Neural crest cell (in vitro differentiated cells): Measurements from ENCODE around the gene TEX2. TPM values are rescaled to one million over a fixed set of nuclear protein-coding genes. Genes with fewer than 3 reads are reported as not detected.

Experiments
- DNase-seq: peaks from one replicate; pipeline ENCODE4 v3.0.0; 2021; ENCODE audit warnings: low read depth, mixed read lengths, low spot score
- H3K27ac Mint-ChIP-seq: one replicate; pipeline ENCODE4 v1.8.0; 2021; ENCODE audit warnings: mild to moderate bottlenecking, mixed read lengths; ENCODE audit not compliant: unreplicated experiment
- H3K27me3 Mint-ChIP-seq: 2 replicates; pipeline ENCODE4 v1.8.0; 2021; ENCODE audit warnings: low read depth, mild to moderate bottlenecking, mixed read lengths
- H3K36me3 Mint-ChIP-seq: 2 replicates; pipeline ENCODE4 v1.8.0; 2021; ENCODE audit warnings: low read depth, mild to moderate bottlenecking, mixed read lengths
- H3K4me1 Mint-ChIP-seq: 2 replicates; pipeline ENCODE4 v1.8.0; 2021; ENCODE audit warnings: mixed read lengths
- H3K4me3 Mint-ChIP-seq: one replicate; pipeline ENCODE4 v1.8.0; 2021; ENCODE audit warnings: mild to moderate bottlenecking, mixed read lengths
- H3K9me3 Mint-ChIP-seq: 2 replicates; pipeline ENCODE4 v1.8.0; 2021; ENCODE audit warnings: mixed read lengths
- total RNA-seq: library from RNA; stranded (reverse); gene quantifications from 2 replicates; pipeline ENCODE4 v1.2.1, GENCODE V29; 2021
- TF ChIP-seq, protein P1 (sequence below): fragments of 200-600 bp; sonication (generic); conservative IDR thresholded peaks from 2 replicates; pipeline ENCODE4 v1.5.0; 2021; ENCODE audit warnings: antibody characterized with exemption, mild to moderate bottlenecking

Gene TEX2
- total RNA-seq, 1 donor from 2014 or later = 19.2 TPM

DNA sequence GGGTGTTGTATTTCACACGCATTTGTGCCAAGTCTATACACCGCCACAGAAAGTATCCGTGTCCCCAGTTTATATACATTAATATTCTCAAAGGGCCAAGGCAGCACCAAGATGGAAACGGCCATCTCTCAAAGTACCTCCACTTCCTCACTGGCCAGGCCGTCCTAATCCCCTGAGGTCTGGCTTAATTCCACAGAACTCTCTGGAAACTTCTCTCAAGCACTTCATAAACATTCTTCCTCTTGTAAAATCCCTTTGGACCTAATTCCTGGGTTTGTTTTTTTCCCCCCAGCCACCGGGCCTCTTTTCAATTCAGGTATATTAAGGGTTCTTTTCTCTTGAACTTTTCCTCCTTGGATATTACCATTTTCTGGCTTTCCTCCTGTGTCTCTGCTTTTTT is 128.1 kb downstream of the TEX2 start:
- peaks cover 11% of the 10 kb centered on the region for H3K4me1 Mint-ChIP-seq
- no peaks in the 10 kb centered on the region for H3K9me3 Mint-ChIP-seq
- TF ChIP-seq, protein P1, sequence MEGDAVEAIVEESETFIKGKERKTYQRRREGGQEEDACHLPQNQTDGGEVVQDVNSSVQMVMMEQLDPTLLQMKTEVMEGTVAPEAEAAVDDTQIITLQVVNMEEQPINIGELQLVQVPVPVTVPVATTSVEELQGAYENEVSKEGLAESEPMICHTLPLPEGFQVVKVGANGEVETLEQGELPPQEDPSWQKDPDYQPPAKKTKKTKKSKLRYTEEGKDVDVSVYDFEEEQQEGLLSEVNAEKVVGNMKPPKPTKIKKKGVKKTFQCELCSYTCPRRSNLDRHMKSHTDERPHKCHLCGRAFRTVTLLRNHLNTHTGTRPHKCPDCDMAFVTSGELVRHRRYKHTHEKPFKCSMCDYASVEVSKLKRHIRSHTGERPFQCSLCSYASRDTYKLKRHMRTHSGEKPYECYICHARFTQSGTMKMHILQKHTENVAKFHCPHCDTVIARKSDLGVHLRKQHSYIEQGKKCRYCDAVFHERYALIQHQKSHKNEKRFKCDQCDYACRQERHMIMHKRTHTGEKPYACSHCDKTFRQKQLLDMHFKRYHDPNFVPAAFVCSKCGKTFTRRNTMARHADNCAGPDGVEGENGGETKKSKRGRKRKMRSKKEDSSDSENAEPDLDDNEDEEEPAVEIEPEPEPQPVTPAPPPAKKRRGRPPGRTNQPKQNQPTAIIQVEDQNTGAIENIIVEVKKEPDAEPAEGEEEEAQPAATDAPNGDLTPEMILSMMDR = no peak
- DNase-seq = no peak
- H3K36me3 Mint-ChIP-seq = no peaks in the 10 kb centered on the region
- H3K27me3 Mint-ChIP-seq = peaks cover 12% of the 10 kb centered on the region
- H3K4me3 Mint-ChIP-seq = no peak overlapping the region
- H3K27ac Mint-ChIP-seq = no peak overlapping the region

DNA sequence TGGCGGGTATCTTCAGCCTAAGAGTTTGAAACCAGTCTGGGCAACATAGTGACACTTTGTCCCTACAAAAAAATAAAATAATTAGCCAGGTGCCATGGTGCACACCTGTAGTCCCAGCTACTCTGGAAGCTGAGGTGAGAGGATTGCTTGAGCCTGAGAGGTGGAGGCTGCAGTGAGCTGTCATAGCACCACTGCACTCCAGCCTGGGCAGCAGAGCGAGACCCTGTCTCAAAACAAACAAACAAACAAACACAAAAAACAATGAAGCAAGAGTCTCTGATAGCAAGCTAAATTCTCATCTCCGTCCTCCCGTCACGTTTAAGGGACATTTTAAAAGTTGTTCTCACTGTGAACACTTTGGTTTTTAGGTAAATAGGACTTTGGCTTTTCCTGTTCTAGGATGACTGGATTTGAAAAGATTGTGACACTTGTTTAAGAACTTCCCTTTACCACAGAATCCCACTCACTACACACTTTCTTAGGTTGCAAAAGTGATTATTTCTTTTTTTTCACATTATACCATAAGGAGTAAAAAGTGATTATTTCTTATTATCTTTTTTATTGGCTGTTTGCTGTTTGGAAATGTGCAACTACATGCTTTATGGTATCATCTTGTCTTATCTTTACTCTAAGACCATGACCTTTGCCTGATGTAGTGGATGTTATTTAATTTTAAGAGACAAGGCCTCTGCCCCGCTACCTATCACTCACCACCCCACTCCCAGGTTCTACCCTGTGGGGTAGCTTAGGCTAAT is 128.7 kb downstream of the TEX2 start:
- Mint-ChIP-seq H3K9me3 (no peaks in the 10 kb centered on the region), H3K27ac (no peak overlapping the region), H3K27me3 (peaks cover 12% of the 10 kb centered on the region), H3K4me3 (no peak overlapping the region), H3K36me3 (no peaks in the 10 kb centered on the region), H3K4me1 (peaks cover 11% of the 10 kb centered on the region)
- no peak for DNase-seq
- TF ChIP-seq, protein P1 = no peak

DNA sequence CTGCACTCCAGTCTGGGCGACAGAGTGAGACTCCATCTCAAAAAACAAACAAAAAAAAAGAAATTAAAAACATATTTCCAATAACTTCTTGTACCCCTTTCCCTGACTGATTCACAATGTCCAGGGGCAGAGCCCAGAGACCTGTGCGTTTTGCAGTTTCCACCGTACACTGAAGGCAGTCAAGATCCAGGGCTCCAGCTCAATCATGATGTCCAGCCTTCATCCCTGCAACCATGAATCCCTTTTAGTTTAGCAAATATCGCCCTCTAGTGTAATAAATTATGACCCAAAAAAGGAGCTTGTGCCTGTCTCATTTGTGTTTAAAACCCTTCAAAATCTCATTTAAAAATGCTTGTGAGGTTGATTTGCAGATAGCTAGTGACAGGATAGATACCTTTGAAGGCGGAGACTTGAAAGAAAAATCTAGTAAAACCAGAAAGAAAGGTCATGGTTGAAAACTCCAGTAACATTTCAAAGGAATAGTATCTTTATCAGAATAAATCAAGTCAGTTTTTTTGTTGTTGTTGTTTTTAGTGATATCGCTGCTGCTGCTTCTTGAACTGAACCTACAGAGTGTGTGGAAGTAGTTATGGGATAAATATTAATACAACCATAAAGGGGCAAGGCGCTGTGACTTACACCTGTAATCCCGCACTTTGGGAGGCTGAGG is 129.4 kb downstream of the TEX2 start:
- TF ChIP-seq, protein P1 = peak; percentile 83
- Mint-ChIP-seq H3K27me3 (peaks cover 15% of the 10 kb centered on the region), H3K36me3 (no peaks in the 10 kb centered on the region), H3K9me3 (no peaks in the 10 kb centered on the region), H3K4me3 (peak overlapping the region; percentile 41), H3K27ac (no peak overlapping the region), H3K4me1 (peaks cover 16% of the 10 kb centered on the region)
- DNase-seq = peak; percentile 28

DNA sequence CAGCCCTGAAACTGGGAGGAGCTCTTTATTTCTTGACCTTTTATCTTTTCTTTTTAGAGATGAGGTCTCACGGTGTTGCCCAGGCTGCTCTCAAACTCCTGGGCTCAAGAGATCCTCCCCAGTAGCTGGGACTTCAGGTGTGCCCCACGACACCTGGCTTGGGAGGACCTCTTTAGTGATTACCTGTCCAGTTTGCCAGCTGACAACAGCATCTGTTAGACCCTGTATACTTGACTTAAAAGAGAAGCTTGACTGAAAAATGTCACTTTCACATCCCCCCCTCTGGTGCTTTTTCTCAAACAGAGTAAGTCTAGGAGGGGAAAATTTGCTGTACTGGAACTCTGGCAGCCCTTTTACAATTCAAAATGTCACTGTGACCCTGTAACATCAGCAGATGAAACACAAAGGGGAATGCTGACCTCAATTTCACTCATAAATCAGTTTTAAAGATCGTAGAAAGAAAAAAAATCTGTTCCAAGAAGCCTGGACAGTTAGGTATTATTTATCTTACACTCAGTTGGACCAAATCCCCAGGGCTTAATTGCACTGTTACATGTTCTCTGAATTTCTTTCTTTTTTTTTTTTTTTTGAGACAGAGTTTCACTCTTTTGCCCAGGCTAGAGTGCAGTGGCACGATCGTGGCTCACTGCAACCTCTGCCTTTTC is 131.3 kb downstream of the TEX2 start:
- DNase-seq = no peak
- no peaks in the 10 kb centered on the region for H3K9me3 Mint-ChIP-seq

DNA sequence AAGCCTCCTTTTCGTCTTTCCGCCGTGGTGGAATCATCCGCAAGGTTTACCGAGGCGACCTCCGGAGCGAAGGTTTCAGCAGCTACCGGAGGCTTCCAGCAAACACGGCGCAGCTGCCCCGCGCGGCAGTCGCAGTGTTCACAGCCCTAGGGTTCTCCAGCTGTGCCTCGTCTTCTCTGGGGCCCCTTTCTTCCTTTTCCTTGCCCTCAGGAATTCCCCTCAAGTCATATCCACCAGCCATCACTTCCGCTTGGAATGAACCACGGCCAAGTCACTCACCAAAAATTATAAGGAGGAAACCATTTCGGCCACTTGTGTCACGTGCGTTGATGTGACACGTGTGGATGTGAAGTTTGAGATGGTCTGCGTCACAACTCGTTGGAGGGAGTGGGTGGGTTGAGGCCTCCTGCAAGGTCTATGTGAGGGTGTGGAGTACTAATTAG is 132.5 kb downstream of the TEX2 start:
- Mint-ChIP-seq H3K27ac (peak overlapping the region; percentile 83), H3K4me3 (peak overlapping the region; percentile 85), H3K27me3 (peaks cover 15% of the 10 kb centered on the region), H3K4me1 (peaks cover 17% of the 10 kb centered on the region), H3K9me3 (no peaks in the 10 kb centered on the region), H3K36me3 (no peaks in the 10 kb centered on the region)
- TF ChIP-seq, protein P1 = no peak
- no peak for DNase-seq

More for the DNA sequence above, 131.3 kb downstream of the TEX2 start:
- TF ChIP-seq, protein P1 = no peak
- no peaks in the 10 kb centered on the region for H3K36me3 Mint-ChIP-seq
- H3K4me3 Mint-ChIP-seq = peak overlapping the region; percentile 27
- peaks cover 15% of the 10 kb centered on the region for H3K27me3 Mint-ChIP-seq
- H3K4me1 Mint-ChIP-seq = peaks cover 17% of the 10 kb centered on the region
- H3K27ac Mint-ChIP-seq = no peak overlapping the region
